ENCODE data around the gene CGRRF1. TPM values are rescaled to one million over a fixed set of nuclear protein-coding genes. Genes with fewer than 3 reads are reported as not detected.
A peak's percentile ranks its signal among the peaks of the same experiment; 100 is the strongest.

The CGRRF1 gene
- total and polyA plus RNA-seq, 2 of the 13 experiments (the other 11 are each of a cell fraction or from before 2014, with no cell fraction given), result 16.8 to 18.2 TPM

GRCh38 chr14:54564868-54565784 is 55.4 kb downstream of the CGRRF1 start (continued):
- TF ChIP-seq SKI (IDR thresholded peaks at IDR 0.05; ENCODE audit: partially characterized antibody) (peak; percentile 6), ZC3H4 (CRISPR knock-in tag; IDR thresholded peaks at IDR 0.05; ENCODE audit: borderline replicate concordance) (no peak), ZNF747 (CRISPR knock-in tag; IDR thresholded peaks at IDR 0.05; ENCODE audit: borderline replicate concordance) (peak; percentile 62), ZBTB14 (CRISPR knock-in tag; IDR thresholded peaks at IDR 0.05) (peak; percentile 49), ZNF331 (CRISPR knock-in tag; IDR thresholded peaks at IDR 0.05) (no peak; the same call in 1 of the 2 replicates), ATF4 (CRISPR knock-in tag; IDR thresholded peaks at IDR 0.05) (no peak), NCOA2 (CRISPR knock-in tag; IDR thresholded peaks at IDR 0.05) (no peak), CSRNP2 (CRISPR knock-in tag; conservative IDR thresholded peaks at IDR 0.05; ENCODE audit: low read depth) (no peak), MTA1 (CRISPR knock-in tag; IDR thresholded peaks at IDR 0.05; ENCODE audit: borderline replicate concordance) (peak; percentile 83; the same call in 1 of the 2 replicates), ZNF883 (CRISPR knock-in tag; IDR thresholded peaks at IDR 0.05; ENCODE audit: not compliant biosample characterization) (peak; percentile 82), NFE2 (CRISPR knock-in tag; IDR thresholded peaks at IDR 0.05) (no peak), PCBP2 (optimal IDR thresholded peaks at IDR 0.05; ENCODE audit: low read depth, low read length, poor library complexity, severe bottlenecking) (no peak), ISX (CRISPR knock-in tag; conservative IDR thresholded peaks at IDR 0.05) (no peak), POGZ (CRISPR knock-in tag; IDR thresholded peaks at IDR 0.05) (no peak), MED1 (CRISPR knock-in tag; IDR thresholded peaks at IDR 0.05) (0 out of 2 replicates have a peak, but pooled peaks have one; percentile 50), AKAP8 (CRISPR knock-in tag; IDR thresholded peaks at IDR 0.05) (peak; percentile 30; the same call in 1 of the 2 replicates), MAZ (IDR thresholded peaks at IDR 0.05; ENCODE audit: borderline replicate concordance, low read depth, low read length) (no peak), MAZ (CRISPR knock-in tag; IDR thresholded peaks at IDR 0.05; ENCODE audit: low read depth) (peak; percentile 62), GATA4 (IDR thresholded peaks at IDR 0.05; ENCODE audit: borderline replicate concordance, low read depth) (no peak), DNMT1 (CRISPR knock-in tag; IDR thresholded peaks at IDR 0.05) (no peak), SP1 (IDR thresholded peaks at IDR 0.05) (no peak), SP1 (CRISPR knock-in tag; IDR thresholded peaks at IDR 0.05) (no peak), BCL3 (CRISPR knock-in tag; IDR thresholded peaks at IDR 0.05) (peak; percentile 91; the same call in 1 of the 2 replicates), TGIF2 (CRISPR knock-in tag; IDR thresholded peaks at IDR 0.05) (peak; percentile 76), ZNF572 (CRISPR knock-in tag; IDR thresholded peaks at IDR 0.05) (0 out of 2 replicates have a peak, but pooled peaks have one; percentile 64), STAT5B (CRISPR knock-in tag; IDR thresholded peaks at IDR 0.05) (peak; percentile 46; the same call in 1 of the 2 replicates)

Measured in HepG2 (cell line).